K562 treated with DMSO at 1 percent for 48 hours (cell line): ENCODE data around the gene DNAI4. TPM values are rescaled to one million over a fixed set of nuclear protein-coding genes. Genes with fewer than 3 reads are reported as not detected.

Experiments used
- total RNA-seq: library from RNA; unstranded; fragments of 300-600 nt; gene quantifications from 2 replicates; pipeline ENCODE4 v1.2.3, GENCODE V29; 2022; ENCODE audit warnings: low replicate concordance; ENCODE audit errors: extremely low read depth

Gene DNAI4
- total RNA-seq = not detected in 2 replicates

DNA sequence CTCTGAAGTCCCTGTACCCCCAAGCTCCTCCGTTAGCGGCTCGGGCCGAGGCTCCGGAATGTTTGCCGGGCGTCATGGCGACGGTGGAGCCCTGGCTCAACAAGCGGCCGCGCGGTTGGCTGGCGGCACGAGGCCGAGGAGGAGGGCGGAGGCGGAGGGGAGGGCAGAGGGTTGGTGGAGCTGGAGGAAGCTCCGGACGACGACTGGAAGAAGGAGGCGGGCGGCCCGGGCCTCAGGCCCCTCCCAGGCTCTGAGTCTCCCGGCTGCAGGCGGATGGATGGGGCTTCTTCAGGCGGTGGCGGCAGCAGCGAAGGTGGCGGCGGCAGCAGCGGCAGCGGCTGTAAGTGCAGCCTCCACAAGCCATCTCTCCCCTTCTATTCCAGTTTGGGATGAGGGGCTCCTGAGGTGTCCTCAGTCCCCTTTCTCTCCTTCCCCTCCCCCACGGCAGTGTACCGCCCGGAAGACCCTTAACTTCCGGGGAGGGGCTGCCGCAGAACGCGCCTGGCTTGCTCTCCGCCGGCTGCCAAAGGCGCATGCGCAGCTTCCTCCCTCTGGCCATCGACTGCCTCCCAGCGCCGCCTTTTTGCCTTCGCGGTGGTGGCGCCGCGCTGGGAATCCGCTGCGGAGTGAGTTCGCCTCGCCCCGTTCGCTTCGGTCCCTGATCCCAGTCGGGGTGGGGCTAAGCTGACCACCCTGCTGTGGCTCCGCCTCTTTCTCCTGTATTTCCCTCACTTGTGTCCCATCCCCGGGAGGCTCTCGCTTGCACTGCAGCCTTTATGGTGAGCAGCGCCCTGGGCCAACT is at the start of gene DNAI4, which contains the start of gene MIER1:
TSS of gene DNAI4 (minus strand) at position 101 of the 802 bp plus-strand sequence. CDS start at position 76, 25 bp downstream.
TSS of gene MIER1 (plus strand) at position 235 of the 802 bp plus-strand sequence. CDS start at position 274, 39 bp downstream.

Other genes starting within 250 kb of the DNAI4 start
- not detected in 2 replicates for gene DYNLT5, start 172.4 kb downstream of the DNAI4 start, total RNA-seq
- not detected in 2 replicates for gene INSL5, start 123.6 kb downstream of the DNAI4 start, total RNA-seq
- not detected in 2 replicates for gene MIER1, start 134 bp upstream of the DNAI4 start, total RNA-seq
- not detected in 2 replicates for gene SLC35D1, start 129.3 kb upstream of the DNAI4 start, total RNA-seq
- gene C1orf141, start 210.1 kb upstream of the DNAI4 start, total RNA-seq = not detected in 2 replicates
- gene IL23R, start 241.6 kb upstream of the DNAI4 start, total RNA-seq = not detected in 2 replicates